ENCODE results near the gene ARID1B. TPM values are rescaled to one million over a fixed set of nuclear protein-coding genes. Genes with fewer than 3 reads are reported as not detected.
A peak's percentile ranks its signal among the peaks of the same experiment; 100 is the strongest.

ARID1B gene
- total and polyA plus RNA-seq, 9 of the 15 experiments (the other 6 are each of a cell fraction or from before 2014, with no cell fraction given) = 12.5 to 50.5 (median 25.8) TPM

GRCh38 chr6:157020881-157021343, 243.7 kb downstream of the ARID1B start (continued):
- TF ChIP-seq NBN (IDR thresholded peaks at IDR 0.05; ENCODE audit: low read depth) (0 out of 2 replicates have a peak, but pooled peaks have one; percentile 42), CHD1 (IDR thresholded peaks at IDR 0.05; ENCODE audit: low read length) (no peak), MCM7 (IDR thresholded peaks at IDR 0.05) (no peak), SMARCB1 (IDR thresholded peaks at IDR 0.05; ENCODE audit: insufficient read length, low read depth) (no peak), HINFP (tag; conservative IDR thresholded peaks at IDR 0.05; ENCODE audit: low read depth) (no peak), ARNT (IDR thresholded peaks at IDR 0.05) (peak in 1 of 2 experiments; percentile 66; a peak in 1 of 4 replicates), ZNF445 (CRISPR knock-in tag; IDR thresholded peaks at IDR 0.05; ENCODE audit: low read depth) (no peak), HOXB6 (CRISPR knock-in tag; IDR thresholded peaks at IDR 0.05; ENCODE audit: borderline replicate concordance) (no peak), JUND (IDR thresholded peaks at IDR 0.05; ENCODE audit: borderline replicate concordance, low read depth, low read length) (no peak), JUND (tag; IDR thresholded peaks at IDR 0.05; ENCODE audit: borderline replicate concordance, low read depth, low read length) (no peak), NCOA1 (IDR thresholded peaks at IDR 0.05; ENCODE audit: low read depth) (no peak), RHOXF2B (CRISPR knock-in tag; conservative IDR thresholded peaks at IDR 0.05) (0 out of 2 replicates have a peak, but pooled peaks have one; percentile 70), JUNB (CRISPR knock-in tag; conservative IDR thresholded peaks at IDR 0.05) (peak; percentile 35; the same call in 1 of the 2 replicates), CUX1 (CRISPR knock-in tag; IDR thresholded peaks at IDR 0.05) (no peak), RNF2 (IDR thresholded peaks at IDR 0.05) (no peak), MNT (conservative IDR thresholded peaks at IDR 0.05) (no peak), TGIF2 (CRISPR knock-in tag; IDR thresholded peaks at IDR 0.05) (0 out of 2 replicates have a peak, but pooled peaks have one; percentile 68), IRF2 (CRISPR knock-in tag; IDR thresholded peaks at IDR 0.05) (no peak), TEAD2 (tag; IDR thresholded peaks at IDR 0.05) (no peak), PHF8 (IDR thresholded peaks at IDR 0.05; ENCODE audit: borderline replicate concordance, low read length) (no peak; the same call in 1 of the 2 replicates), JUN (IDR thresholded peaks at IDR 0.05; ENCODE audit: borderline replicate concordance, low read depth, low read length) (no peak), JUN (CRISPR knock-in tag; IDR thresholded peaks at IDR 0.05; ENCODE audit: borderline replicate concordance) (no peak)
